Measurements from ENCODE around the gene DQX1.

GRCh38 chr2:74560591-74560990, 34.6 kb upstream of the DQX1 start:
- no peak for TF ChIP-seq CTCF (IDR thresholded peaks at IDR 0.05)
- no peak for TF ChIP-seq ATF6 (CRISPR knock-in tag; IDR thresholded peaks at IDR 0.05)
- TF ChIP-seq ZNF396 (CRISPR knock-in tag; IDR thresholded peaks at IDR 0.05; ENCODE audit: borderline replicate concordance) = no peak
- TF ChIP-seq RORB (CRISPR knock-in tag; IDR thresholded peaks at IDR 0.05) = no peak
- TF ChIP-seq NFYB (CRISPR knock-in tag; conservative IDR thresholded peaks at IDR 0.05; ENCODE audit: low read depth) = no peak
- TF ChIP-seq MAX (CRISPR knock-in tag; IDR thresholded peaks at IDR 0.05) = no peak
- no peak for TF ChIP-seq ZNF281 (CRISPR knock-in tag; IDR thresholded peaks at IDR 0.05)
- TF ChIP-seq SP1 (CRISPR knock-in tag; conservative IDR thresholded peaks at IDR 0.05) = no peak
- TF ChIP-seq JUN (CRISPR knock-in tag; IDR thresholded peaks at IDR 0.05) = no peak
- no peak for TF ChIP-seq ATF3 (CRISPR knock-in tag; conservative IDR thresholded peaks at IDR 0.05)
- TF ChIP-seq MLX (CRISPR knock-in tag; IDR thresholded peaks at IDR 0.05) = no peak
- TF ChIP-seq ZNF416 (CRISPR knock-in tag; IDR thresholded peaks at IDR 0.05) = no peak
- no peak for TF ChIP-seq NR3C1 (CRISPR knock-in tag; conservative IDR thresholded peaks at IDR 0.05; ENCODE audit: low read depth)
- no peak for TF ChIP-seq ZNF317 (CRISPR knock-in tag; IDR thresholded peaks at IDR 0.05; ENCODE audit: borderline replicate concordance, low read depth)

All from WTC11 (cell line).